NB4 (cell line): ENCODE data around the gene SFXN5.

Source experiments
- MYC ChIP-seq: IDR thresholded peaks from 2 replicates; pipeline ENCODE4 v1.6.1; 2011; ENCODE audit warnings: low read depth, low read length
- POLR2A ChIP-seq: IDR thresholded peaks from 2 replicates; pipeline ENCODE4 v1.6.1; 2011; ENCODE audit warnings: mild to moderate bottlenecking; ENCODE audit not compliant: insufficient read length; ENCODE audit errors: extremely low read depth
- TF ChIP-seq, protein P1 (sequence below): IDR thresholded peaks from one replicate; pipeline ENCODE4 v1.5.1; 2012; ENCODE audit warnings: low read depth, low read length

DNA sequence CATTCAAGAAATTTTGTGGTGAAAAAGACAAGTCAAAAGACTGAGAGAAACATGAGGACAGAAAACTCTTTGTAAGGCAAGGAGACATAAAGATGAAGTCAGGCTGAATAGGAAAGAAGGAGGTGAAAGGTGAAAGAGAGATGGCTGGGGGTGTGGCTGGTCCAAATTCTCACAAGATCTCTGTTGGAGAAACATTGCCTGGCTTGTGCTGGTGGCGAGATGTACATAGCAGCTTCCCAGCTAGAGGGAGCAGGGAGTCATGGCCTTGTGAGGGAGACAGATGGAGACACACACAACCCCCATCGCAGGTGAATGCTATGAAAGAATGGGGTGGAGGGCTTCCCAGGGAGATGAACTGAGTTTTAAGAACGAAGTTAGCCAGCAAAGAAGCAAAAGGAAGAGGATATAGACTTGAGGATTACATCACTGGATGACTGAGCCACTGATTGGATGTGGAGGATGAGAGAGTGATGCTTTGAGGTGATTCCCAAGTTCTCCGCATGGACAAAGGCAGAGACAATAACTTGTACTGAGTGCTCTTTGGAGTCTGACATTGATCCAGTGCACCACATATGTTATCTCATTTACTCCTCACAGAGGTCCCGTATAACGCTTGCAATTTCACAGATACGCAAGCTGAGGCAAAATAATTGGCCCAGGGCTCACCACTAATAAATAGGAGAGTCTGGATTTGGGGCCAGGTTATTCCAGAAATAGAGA lies 157.9 kb downstream of the SFXN5 start:
- TF ChIP-seq, protein P1, sequence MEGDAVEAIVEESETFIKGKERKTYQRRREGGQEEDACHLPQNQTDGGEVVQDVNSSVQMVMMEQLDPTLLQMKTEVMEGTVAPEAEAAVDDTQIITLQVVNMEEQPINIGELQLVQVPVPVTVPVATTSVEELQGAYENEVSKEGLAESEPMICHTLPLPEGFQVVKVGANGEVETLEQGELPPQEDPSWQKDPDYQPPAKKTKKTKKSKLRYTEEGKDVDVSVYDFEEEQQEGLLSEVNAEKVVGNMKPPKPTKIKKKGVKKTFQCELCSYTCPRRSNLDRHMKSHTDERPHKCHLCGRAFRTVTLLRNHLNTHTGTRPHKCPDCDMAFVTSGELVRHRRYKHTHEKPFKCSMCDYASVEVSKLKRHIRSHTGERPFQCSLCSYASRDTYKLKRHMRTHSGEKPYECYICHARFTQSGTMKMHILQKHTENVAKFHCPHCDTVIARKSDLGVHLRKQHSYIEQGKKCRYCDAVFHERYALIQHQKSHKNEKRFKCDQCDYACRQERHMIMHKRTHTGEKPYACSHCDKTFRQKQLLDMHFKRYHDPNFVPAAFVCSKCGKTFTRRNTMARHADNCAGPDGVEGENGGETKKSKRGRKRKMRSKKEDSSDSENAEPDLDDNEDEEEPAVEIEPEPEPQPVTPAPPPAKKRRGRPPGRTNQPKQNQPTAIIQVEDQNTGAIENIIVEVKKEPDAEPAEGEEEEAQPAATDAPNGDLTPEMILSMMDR = no peak
- TF ChIP-seq POLR2A = no peak
- no peak for TF ChIP-seq MYC
